ENCODE measurements around the gene RTTN.

Gene RTTN

DNA sequence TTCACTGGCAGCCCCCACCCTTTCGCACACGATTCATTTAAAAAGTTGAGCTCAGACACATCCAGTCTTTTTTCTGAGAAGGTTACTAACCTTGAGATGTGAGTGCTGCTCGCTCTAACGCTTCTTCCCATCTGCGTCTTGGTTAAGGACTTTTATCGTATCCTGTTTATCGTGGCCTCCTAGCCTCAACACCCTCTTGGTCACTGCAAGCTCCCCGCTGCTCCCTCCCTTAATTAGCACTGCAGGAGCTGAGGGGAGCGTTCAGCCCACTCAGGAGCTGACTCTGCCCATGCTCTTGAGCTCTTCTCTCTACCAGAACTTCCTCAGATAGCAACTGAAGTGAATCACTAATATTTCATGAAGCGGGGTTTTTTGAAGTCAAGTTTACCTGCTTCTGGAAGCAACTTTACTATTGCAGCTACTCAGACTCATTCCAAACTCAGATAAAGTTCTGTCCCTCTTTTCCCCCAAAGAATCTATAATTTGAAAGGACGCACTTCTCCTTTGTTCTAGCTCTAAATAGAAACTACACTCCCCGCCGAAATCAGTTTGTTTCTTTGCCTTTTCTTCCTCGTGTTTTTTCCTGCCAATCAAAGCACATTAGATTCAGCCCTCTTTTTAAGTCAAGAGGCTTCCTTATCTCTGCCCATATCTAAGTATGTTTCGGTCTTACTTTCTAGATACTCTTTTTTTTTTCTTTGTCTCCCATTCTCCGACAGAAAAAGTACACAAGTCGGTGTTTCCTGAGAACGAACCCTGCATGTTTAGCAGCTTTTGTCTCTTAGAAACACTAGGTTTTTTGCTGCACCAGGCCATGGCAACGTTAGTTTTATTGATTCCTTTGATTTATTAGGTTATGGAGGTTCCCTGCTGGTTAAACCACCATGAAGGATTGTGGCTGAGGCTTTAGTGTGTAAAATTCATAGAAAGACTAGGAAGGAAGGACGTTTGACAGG is 248.5 kb downstream of the RTTN start:
- no peak overlapping the region for H3K4me2 ChIP-seq
- no peak for TF ChIP-seq Cebpa-rat (IDR thresholded peaks at IDR 0.05)
- no peaks in the 10 kb centered on the region for H3K4me1 ChIP-seq
- H4K20me1 ChIP-seq: no peaks in the 10 kb centered on the region
- no peak overlapping the region for H3K27ac ChIP-seq
- no peak overlapping the region for H3K9ac ChIP-seq
- no peak overlapping the region for H3K4me3 ChIP-seq
- no peaks in the 10 kb centered on the region for H3K36me3 ChIP-seq
- H3K9me3 ChIP-seq: no peaks in the 10 kb centered on the region
- H3K27me3 ChIP-seq: no peaks in the 10 kb centered on the region

- TF ChIP-seq Cebpa-rat (IDR thresholded peaks at IDR 0.05): no peak
- no peak overlapping the region for H3K4me3 ChIP-seq
- no peaks in the 10 kb centered on the region for H4K20me1 ChIP-seq
- no peaks in the 10 kb centered on the region for H3K36me3 ChIP-seq
- no peak overlapping the region for H3K4me2 ChIP-seq
- H3K9ac ChIP-seq: no peak overlapping the region
- no peak overlapping the region for H3K27ac ChIP-seq
- no peaks in the 10 kb centered on the region for H3K4me1 ChIP-seq
- H3K9me3 ChIP-seq: no peaks in the 10 kb centered on the region
- no peaks in the 10 kb centered on the region for H3K27me3 ChIP-seq
Observed at GRCh38 chr18:69956057-69956456, 249.4 kb downstream of the RTTN start.

DNA sequence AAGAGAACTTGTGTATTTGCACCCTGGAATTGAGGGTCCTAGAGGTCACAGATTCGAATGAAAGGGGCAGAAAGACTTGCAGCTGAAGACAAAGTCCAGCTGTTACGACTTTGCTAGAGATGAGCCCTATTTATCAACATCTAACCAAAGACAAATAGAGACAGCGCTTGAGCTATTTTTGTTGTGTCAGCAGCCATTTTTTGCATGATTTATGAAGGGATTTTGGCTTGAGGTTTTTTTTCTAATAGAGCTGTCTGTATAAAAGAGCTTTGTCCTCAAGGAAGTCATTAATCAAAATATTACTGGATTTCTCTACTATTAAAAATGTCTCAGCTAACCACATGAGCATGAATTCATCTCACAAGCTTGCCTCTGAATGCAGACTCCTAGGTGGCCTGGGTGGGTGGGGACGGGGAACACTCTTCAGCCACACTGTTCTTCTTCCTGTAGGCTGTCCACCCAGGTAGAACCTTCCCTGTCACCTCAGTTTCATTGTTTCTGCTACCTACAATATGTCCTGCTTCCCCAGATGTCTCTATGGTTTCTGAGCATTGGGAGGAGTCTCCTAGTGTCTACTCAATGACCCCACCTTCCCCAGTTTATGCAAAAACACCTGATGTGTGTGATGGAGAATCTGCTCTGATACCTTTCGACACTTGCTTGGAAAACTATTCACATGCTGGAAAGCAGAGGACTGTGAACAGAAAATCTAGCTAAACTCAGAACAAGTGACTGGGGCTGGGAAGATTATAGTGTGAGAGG is 250.6 kb downstream of the RTTN start:
- no peak for TF ChIP-seq Cebpa-rat (IDR thresholded peaks at IDR 0.05)
- H3K36me3 ChIP-seq: no peaks in the 10 kb centered on the region
- no peaks in the 10 kb centered on the region for H4K20me1 ChIP-seq
- no peak overlapping the region for H3K4me3 ChIP-seq
- H3K9ac ChIP-seq: no peak overlapping the region
- no peak overlapping the region for H3K27ac ChIP-seq
- no peaks in the 10 kb centered on the region for H3K9me3 ChIP-seq
- H3K4me2 ChIP-seq: no peak overlapping the region
- H3K4me1 ChIP-seq: no peaks in the 10 kb centered on the region
- no peaks in the 10 kb centered on the region for H3K27me3 ChIP-seq

DNA sequence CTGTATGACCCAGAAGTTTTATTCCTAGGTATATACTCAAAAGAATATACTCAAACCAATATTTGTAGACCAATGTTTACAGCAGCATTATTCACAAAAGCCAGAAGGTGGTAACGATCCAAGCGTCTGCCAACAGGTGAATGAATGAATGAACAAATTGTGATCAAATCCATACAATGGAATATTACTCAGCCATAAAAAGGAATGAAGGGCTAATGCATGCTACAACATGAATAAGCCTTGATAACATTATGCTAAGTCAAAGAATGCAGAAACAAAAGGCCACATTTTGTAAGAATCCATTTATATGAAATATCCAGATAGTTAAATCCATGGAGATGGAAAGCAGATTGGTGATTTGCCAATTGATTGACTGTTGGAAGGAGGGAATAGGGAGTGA is 252.3 kb downstream of the RTTN start:
- no peaks in the 10 kb centered on the region for H3K27me3 ChIP-seq
- H3K4me1 ChIP-seq: no peaks in the 10 kb centered on the region
- TF ChIP-seq Cebpa-rat (IDR thresholded peaks at IDR 0.05): no peak
- H3K36me3 ChIP-seq: no peaks in the 10 kb centered on the region
- H3K27ac ChIP-seq: no peak overlapping the region
- no peak overlapping the region for H3K4me3 ChIP-seq
- no peak overlapping the region for H3K4me2 ChIP-seq
- H3K9ac ChIP-seq: no peak overlapping the region
- no peaks in the 10 kb centered on the region for H4K20me1 ChIP-seq
- H3K9me3 ChIP-seq: no peaks in the 10 kb centered on the region

Data from BLaER1 (cell line).